Measurements from ENCODE around the gene DTNBP1.
"Not testable (repeated sequence)": the region's sequence is repeated elsewhere in the genome, so short reads cannot be mapped to it uniquely, and the experiment has no call there.

GRCh38 chr6:15543332-15543917 is 119.4 kb downstream of the DTNBP1 start:
- not testable (repeated sequence) for TF ChIP-seq YY1 (IDR thresholded peaks at IDR 0.05; ENCODE audit: insufficient read depth, insufficient read length); ZNF274 (IDR thresholded peaks at IDR 0.05; ENCODE audit: low read depth, low read length); SUZ12 (IDR thresholded peaks at IDR 0.05; ENCODE audit: extremely low read depth, insufficient read depth, insufficient read length)

Data from NT2/D1 (cell line).